Ovary (tissue), 9 donors: ENCODE results near the gene TBC1D12. TPM values are rescaled to one million over a fixed set of nuclear protein-coding genes. Genes with fewer than 3 reads are reported as not detected.
A peak's percentile ranks its signal among the peaks of the same experiment; 100 is the strongest.

ENCODE experiments used
- DNase-seq, 5 donors: peaks; one replicate each; pipeline ENCODE4 v3.0.0-alpha.2; 2019 to 2020
- H3K27ac ChIP-seq, 2 donors: fragments of 200-600 bp; one replicate each; pipeline versions ENCODE4 v1.5.1 to v1.8.0; 2019 to 2022
- H3K27me3 ChIP-seq: fragments of 200-600 bp; one replicate; pipeline ENCODE4 v1.8.0; 2022
- H3K36me3 ChIP-seq: fragments of 200-600 bp; sonication (generic); one replicate; pipeline ENCODE4 v1.5.1; 2019
- H3K4me1 ChIP-seq: one replicate; pipeline ENCODE4 v1.8.1; 2013; ENCODE audit warnings: mild to moderate bottlenecking, moderate library complexity; ENCODE audit not compliant: insufficient read depth
- H3K4me3 ChIP-seq: fragments of 200-600 bp; sonication (generic); one replicate; pipeline ENCODE4 v1.5.1; 2017
- H3K9me3 ChIP-seq, 2 donors: fragments of 200-600 bp in 1 of 2; sonication (generic) in 1 of 2; one replicate each; pipeline versions ENCODE4 v1.5.1 to v1.8.1; 2013 to 2019; ENCODE audit warnings: mild to moderate bottlenecking in 1 of 2, moderate library complexity in 1 of 2
- EP300 ChIP-seq: sonication (generic); formaldehyde crosslinking; IDR thresholded peaks from one replicate; pipeline ENCODE4 v1.6.1; 2017; ENCODE audit warnings: antibody characterized with exemption
- POLR2A ChIP-seq: fragments of 450-650 bp; IDR thresholded peaks from one replicate; pipeline ENCODE4 v1.6.1; 2017; ENCODE audit warnings: antibody characterized with exemption, mild to moderate bottlenecking, moderate library complexity
- WGBS, 3 donors: extraction: QIAGEN DNeasy Blood & Tissue Kit in 1 of 3; methylation state at CpG; one replicate each; pipeline versions ENCODE4 v1.1.5 to v1.1.7; 2013 to 2017; 5-methylcytosine and 5-hydroxymethylcytosine counted together
- intact Hi-C, 4 donors: fragments of 100-400 bp; cut with DNase I; formaldehyde crosslinking; loops; one replicate each; pipeline versions ENCODE4 v1.11.0 to v1.15.1; 2022 to 2023
- polyA plus RNA-seq, 2 donors: library from polyadenylated mRNA; stranded (reverse); fragments of 200-250 nt in 1 of 2; fragments of 350-450 nt in 1 of 2; fragmentation: Illumina TruSeq in 1 of 2; extraction: RNeasy Lipid Tissue Mini Kit (QIAGEN cat#74804) in 1 of 2; gene quantifications; one replicate each; pipeline ENCODE4 v1.2.3, GENCODE V29; 2013 to 2014
- total RNA-seq, 7 donors: library from RNA; depleted of rRNA in 2 of 7; stranded (reverse); fragments of >200 nt in 2 of 7; fragmentation: NEBNext Ultra II Directional in 3 of 7; extraction: Animal tissue kit (Norgen Biotek cat#: 25700) in 3 of 7; gene quantifications; one replicate each; pipeline versions ENCODE4 v1.1.0 to v1.2.4, GENCODE V29; 2016 to 2023
- TF ChIP-seq, protein P1 (sequence below), 3 donors: fragments of 450-650 bp in 2 of 3; fragments of 200-600 bp in 1 of 3; IDR thresholded peaks; one replicate each; pipeline versions ENCODE4 v1.5.1 to v1.8.0; 2016 to 2022; ENCODE audit warnings: antibody characterized with exemption in 3 of 3, mild to moderate bottlenecking in 1 of 3
- donor health status: DM: no; HTN: no; CAD: no; lungs with moderate emphysema.
- donor health status: DM: no; HTN: no; CAD: no.
- donor health status: Bipolar disorder and iron deficiency.
- donor health status: DM: yes; HTN: yes; CAD: no.
- donor health status: DM: no; HTN: no; CAD: no.
- donor health status: DM: yes; HTN: yes; CAD: no.

TBC1D12 gene
- total and polyA plus RNA-seq, 9 donors, result 5.6 to 20.4 (median 10.2) TPM

GRCh38 chr10:94402843-94403379, 570 bp downstream of the TBC1D12 start:
- WGBS, 3 donors, result 0 to 1% (median 1%) methylated on average over 32 to 77 of the region's 77 CpGs
- TF ChIP-seq EP300 (no peak), POLR2A (no peak)
- TF ChIP-seq, protein P1, sequence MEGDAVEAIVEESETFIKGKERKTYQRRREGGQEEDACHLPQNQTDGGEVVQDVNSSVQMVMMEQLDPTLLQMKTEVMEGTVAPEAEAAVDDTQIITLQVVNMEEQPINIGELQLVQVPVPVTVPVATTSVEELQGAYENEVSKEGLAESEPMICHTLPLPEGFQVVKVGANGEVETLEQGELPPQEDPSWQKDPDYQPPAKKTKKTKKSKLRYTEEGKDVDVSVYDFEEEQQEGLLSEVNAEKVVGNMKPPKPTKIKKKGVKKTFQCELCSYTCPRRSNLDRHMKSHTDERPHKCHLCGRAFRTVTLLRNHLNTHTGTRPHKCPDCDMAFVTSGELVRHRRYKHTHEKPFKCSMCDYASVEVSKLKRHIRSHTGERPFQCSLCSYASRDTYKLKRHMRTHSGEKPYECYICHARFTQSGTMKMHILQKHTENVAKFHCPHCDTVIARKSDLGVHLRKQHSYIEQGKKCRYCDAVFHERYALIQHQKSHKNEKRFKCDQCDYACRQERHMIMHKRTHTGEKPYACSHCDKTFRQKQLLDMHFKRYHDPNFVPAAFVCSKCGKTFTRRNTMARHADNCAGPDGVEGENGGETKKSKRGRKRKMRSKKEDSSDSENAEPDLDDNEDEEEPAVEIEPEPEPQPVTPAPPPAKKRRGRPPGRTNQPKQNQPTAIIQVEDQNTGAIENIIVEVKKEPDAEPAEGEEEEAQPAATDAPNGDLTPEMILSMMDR (IDR thresholded peaks at IDR 0.05), result no peak
- peak overlapping the region; percentile 42 to 90 for H3K27ac ChIP-seq
- no peaks in the 10 kb centered on the region for H3K36me3 ChIP-seq
- intact Hi-C loops, result no loop called here
- peaks cover 5% of the 10 kb centered on the region for H3K4me1 ChIP-seq
- H3K9me3 ChIP-seq, result no peaks in the 10 kb centered on the region
- H3K4me3 ChIP-seq, result peak overlapping the region; percentile 71
- no peaks in the 10 kb centered on the region for H3K27me3 ChIP-seq
- DNase-seq, result peak in 4 of 5 donors; percentile 19 to 50 (median 34)

- no peaks in the 10 kb centered on the region for H3K9me3 ChIP-seq
- no peaks in the 10 kb centered on the region for H3K27me3 ChIP-seq
- H3K4me1 ChIP-seq, result peaks cover 5% of the 10 kb centered on the region
- TF ChIP-seq EP300 (no peak), POLR2A (no peak)
- TF ChIP-seq, protein P1 (IDR thresholded peaks at IDR 0.05), result no peak
- H3K36me3 ChIP-seq, result no peaks in the 10 kb centered on the region
- intact Hi-C loops, result no loop called here
- peak overlapping the region; percentile 71 for H3K4me3 ChIP-seq
- WGBS, 3 donors, result 0 to 2% (median 1%) methylated on average over 30 to 51 of the region's 51 CpGs
- peak overlapping the region; percentile 42 to 90 for H3K27ac ChIP-seq
- peak; percentile 20 to 52 (median 33) for DNase-seq
Observed at GRCh38 chr10:94403380-94404213, 1.3 kb downstream of the TBC1D12 start.

DNA sequence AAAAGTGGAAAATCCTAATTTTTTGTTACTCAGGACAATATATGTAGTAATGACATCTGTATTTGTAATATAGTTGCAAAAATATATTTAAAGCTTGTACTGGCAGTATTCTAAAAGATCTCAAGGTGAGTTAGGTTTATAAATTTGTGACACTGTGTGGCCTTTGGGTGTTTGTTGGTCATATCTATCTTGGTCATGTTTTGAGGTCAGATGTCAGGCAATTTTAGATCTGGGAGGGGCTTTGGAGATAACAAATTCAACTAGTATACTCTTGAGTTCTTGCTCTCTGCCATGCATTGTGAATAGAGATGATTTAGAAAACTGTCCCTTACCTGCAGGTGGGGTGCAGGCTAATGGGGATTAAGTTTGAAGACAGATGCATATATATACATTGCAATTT, 3.1 kb downstream of the TBC1D12 start:
- TF ChIP-seq, protein P1 (IDR thresholded peaks at IDR 0.05), result no peak
- TF ChIP-seq EP300 (no peak), POLR2A (no peak)
- Histone ChIP-seq H3K36me3 (no peaks in the 10 kb centered on the region), H3K27ac (no peak overlapping the region), H3K27me3 (no peaks in the 10 kb centered on the region), H3K4me3 (no peak overlapping the region), H3K4me1 (peaks cover 5% of the 10 kb centered on the region), H3K9me3 (no peaks in the 10 kb centered on the region)
- no peak for DNase-seq
- intact Hi-C loops, result no loop called here

DNA sequence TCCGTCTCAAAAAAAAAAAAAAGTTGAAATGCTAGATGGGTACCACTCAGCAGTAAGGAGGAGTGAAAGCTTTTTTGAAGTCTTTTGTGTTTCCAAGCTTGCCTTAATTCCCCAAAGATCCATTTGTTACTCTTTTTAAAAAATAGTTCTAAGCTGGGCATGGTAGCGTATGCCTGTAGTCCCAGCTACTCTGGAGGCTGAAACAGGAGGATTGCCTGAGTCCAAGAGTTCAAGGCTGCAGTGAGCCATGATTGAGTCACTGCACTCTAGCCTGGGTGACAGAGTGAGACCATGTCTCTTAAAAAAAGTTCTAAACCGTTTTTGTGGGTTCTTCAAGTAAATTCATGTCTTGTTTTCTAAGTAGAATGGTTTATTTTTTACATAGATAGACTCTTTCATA, 5.3 kb downstream of the TBC1D12 start:
- Histone ChIP-seq H3K4me1 (peaks cover 3% of the 10 kb centered on the region), H3K9me3 (no peaks in the 10 kb centered on the region)
- WGBS, 3 donors, result 70 to 81% (median 75%) methylated on average over 3 of the region's 3 CpGs

More for the DNA sequence above, 5.3 kb downstream of the TBC1D12 start:
- H3K4me3 ChIP-seq, result no peak overlapping the region
- intact Hi-C loops, result no loop called here
- TF ChIP-seq, protein P1 (IDR thresholded peaks at IDR 0.05), result no peak
- TF ChIP-seq EP300, result no peak
- no peak for TF ChIP-seq POLR2A
- H3K36me3 ChIP-seq, result no peaks in the 10 kb centered on the region
- no peaks in the 10 kb centered on the region for H3K27me3 ChIP-seq
- DNase-seq, result no peak
- H3K27ac ChIP-seq, result no peak overlapping the region
